A673 (cell line): ENCODE measurements around the gene SLC39A2.
"Not testable (repeated sequence)": the region's sequence is repeated elsewhere in the genome, so short reads cannot be mapped to it uniquely, and the experiment has no call there.

Experiments
- EZH2 ChIP-seq: fragments of 200-600 bp; sonication (generic); IDR thresholded peaks from 2 replicates; pipeline ENCODE4 v1.6.1; 2017; ENCODE audit warnings: borderline replicate concordance, low read depth, mild to moderate bottlenecking, mixed read lengths, antibody characterized with exemption, low read length; ENCODE audit not compliant: poor library complexity, severe bottlenecking
- TF ChIP-seq, protein P1 (sequence below): fragments of 300-800, 200-600 bp; sonication (generic); conservative IDR thresholded peaks from 2 replicates; pipeline ENCODE4 v1.5.1; 2017; ENCODE audit warnings: low read depth, mild to moderate bottlenecking, antibody characterized with exemption, low read length, moderate library complexity, mixed read lengths

DNA sequence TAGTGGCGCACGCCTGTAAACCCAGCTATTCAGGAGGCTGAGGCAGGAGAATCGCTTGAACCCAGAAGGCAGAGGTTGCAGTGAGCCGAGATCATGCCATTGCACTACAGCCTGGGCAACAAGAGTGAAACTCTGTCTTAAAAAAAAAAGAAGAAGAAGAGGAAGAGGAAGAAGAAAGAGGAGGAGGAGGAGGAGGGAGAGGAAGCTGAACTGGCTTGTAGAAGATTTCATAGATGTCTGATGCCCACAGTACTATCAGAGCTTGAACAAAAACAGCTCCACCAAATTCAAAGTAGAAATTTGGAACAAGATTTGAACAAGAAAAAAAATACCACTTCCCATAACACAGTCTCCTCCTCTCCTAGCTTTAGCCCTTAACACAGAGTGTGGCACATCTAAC lies 13.4 kb upstream of the SLC39A2 start:
- TF ChIP-seq, protein P1, sequence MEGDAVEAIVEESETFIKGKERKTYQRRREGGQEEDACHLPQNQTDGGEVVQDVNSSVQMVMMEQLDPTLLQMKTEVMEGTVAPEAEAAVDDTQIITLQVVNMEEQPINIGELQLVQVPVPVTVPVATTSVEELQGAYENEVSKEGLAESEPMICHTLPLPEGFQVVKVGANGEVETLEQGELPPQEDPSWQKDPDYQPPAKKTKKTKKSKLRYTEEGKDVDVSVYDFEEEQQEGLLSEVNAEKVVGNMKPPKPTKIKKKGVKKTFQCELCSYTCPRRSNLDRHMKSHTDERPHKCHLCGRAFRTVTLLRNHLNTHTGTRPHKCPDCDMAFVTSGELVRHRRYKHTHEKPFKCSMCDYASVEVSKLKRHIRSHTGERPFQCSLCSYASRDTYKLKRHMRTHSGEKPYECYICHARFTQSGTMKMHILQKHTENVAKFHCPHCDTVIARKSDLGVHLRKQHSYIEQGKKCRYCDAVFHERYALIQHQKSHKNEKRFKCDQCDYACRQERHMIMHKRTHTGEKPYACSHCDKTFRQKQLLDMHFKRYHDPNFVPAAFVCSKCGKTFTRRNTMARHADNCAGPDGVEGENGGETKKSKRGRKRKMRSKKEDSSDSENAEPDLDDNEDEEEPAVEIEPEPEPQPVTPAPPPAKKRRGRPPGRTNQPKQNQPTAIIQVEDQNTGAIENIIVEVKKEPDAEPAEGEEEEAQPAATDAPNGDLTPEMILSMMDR: not testable (repeated sequence)
- not testable (repeated sequence) for TF ChIP-seq EZH2
